H1 (cell line): ENCODE measurements around the gene ZNF490. TPM values are rescaled to one million over a fixed set of nuclear protein-coding genes. Genes with fewer than 3 reads are reported as not detected.

Experiments
- CTCF ChIA-PET: fragments of 300-600 bp; sonication (Branson Sonifier 250); formaldehyde crosslinking; loops from one replicate; lab custom pipeline; 2021; ENCODE audit not compliant: partially characterized antibody; lab: Charles Lee
- POLR2A ChIA-PET: fragments of 300-600 bp; sonication (Branson Sonifier 250); formaldehyde crosslinking; loops from one replicate; lab custom pipeline; 2021; ENCODE audit warnings: inconsistent platforms; ENCODE audit not compliant: partially characterized antibody; lab: Charles Lee
- DNase-seq, 2 experiments: peaks; one replicate each; pipeline versions ENCODE4 v3.0.0 to v3.0.0-alpha.2; 2010 to 2022; ENCODE audit warnings: low spot score in 2 of 2, low read depth in 1 of 2, mixed read lengths in 1 of 2
- FAIRE-seq: peaks from 2 replicates; lab custom pipeline; 2011; peaks lifted over from hg19 to GRCh38; lab: Jason Lieb, UNC
- H2AFZ ChIP-seq: 2 replicates; pipeline ENCODE4 v1.8.1; 2012; ENCODE audit warnings: low read length, inconsistent platforms
- H2AK5ac ChIP-seq: 2 replicates; pipeline ENCODE4 v1.6.1; 2013; ENCODE audit warnings: low read depth, low read length
- H2BK120ac ChIP-seq: replicated peaks from 2 replicates; pipeline ENCODE3; 2013; ENCODE audit warnings: low read depth, low read length, inconsistent platforms
- H2BK12ac ChIP-seq: 2 replicates; pipeline ENCODE4 v1.6.1; 2013; ENCODE audit warnings: low read depth, low read length
- H2BK15ac ChIP-seq: 2 replicates; pipeline ENCODE4 v1.6.1; 2013; ENCODE audit warnings: low read length
- H2BK20ac ChIP-seq: 2 replicates; pipeline ENCODE4 v1.6.1; 2013; ENCODE audit warnings: low read length
- H2BK5ac ChIP-seq: 2 replicates; pipeline ENCODE4 v1.6.1; 2013; ENCODE audit warnings: low read depth, low read length
- H3K14ac ChIP-seq: 2 replicates; pipeline ENCODE4 v1.6.1; 2013; ENCODE audit warnings: inconsistent platforms; ENCODE audit not compliant: insufficient read length
- H3K18ac ChIP-seq: 2 replicates; pipeline ENCODE4 v1.6.1; 2013; ENCODE audit warnings: low read length; ENCODE audit errors: extremely low read depth
- H3K23ac ChIP-seq: 2 replicates; pipeline ENCODE4 v1.6.1; 2013; ENCODE audit warnings: inconsistent platforms; ENCODE audit not compliant: insufficient read length
- H3K23me2 ChIP-seq: 2 replicates; pipeline ENCODE4 v1.6.1; 2013; ENCODE audit warnings: low read depth, low read length
- H3K27ac ChIP-seq: 2 replicates; pipeline ENCODE4 v1.6.1; 2011; ENCODE audit warnings: low read depth, low read length, inconsistent platforms
- H3K27me3 ChIP-seq, 4 experiments: replicated peaks in 1 of 4; 1 replicate in 1 of 4; 2 replicates in 3 of 4; pipeline versions ENCODE4 v1.6.1 to v1.8.1; 2011 to 2013; ENCODE audit warnings: low read length in 3 of 4, mild to moderate bottlenecking in 3 of 4, inconsistent platforms in 2 of 4, mixed read lengths in 2 of 4, moderate library complexity in 1 of 4; ENCODE audit not compliant: control insufficient read depth in 3 of 4, insufficient read depth in 3 of 4; ENCODE audit errors: extremely low read depth in 1 of 4
- H3K36me3 ChIP-seq, 4 experiments: 2 replicates each; pipeline versions ENCODE4 v1.6.1 to v1.8.1; 2011 to 2013; ENCODE audit warnings: mild to moderate bottlenecking in 4 of 4, low read length in 3 of 4, moderate library complexity in 2 of 4, control low read depth in 1 of 4, inconsistent platforms in 1 of 4; ENCODE audit not compliant: insufficient read depth in 4 of 4, control insufficient read depth in 2 of 4
- H3K4ac ChIP-seq: replicated peaks from 2 replicates; pipeline ENCODE3; 2013; ENCODE audit warnings: low read length, low read depth, mixed read lengths, inconsistent platforms; ENCODE audit not compliant: insufficient read length
- H3K4me1 ChIP-seq, 4 experiments: replicated peaks in 1 of 4; 1 replicate in 1 of 4; 2 replicates in 3 of 4; pipeline versions ENCODE4 v1.6.1 to v1.8.1; 2011 to 2013; ENCODE audit warnings: low read length in 3 of 4, inconsistent platforms in 2 of 4, mixed read lengths in 1 of 4; ENCODE audit not compliant: insufficient read depth in 4 of 4, control insufficient read depth in 3 of 4
- H3K4me2 ChIP-seq, 2 experiments: 2 replicates each; pipeline versions ENCODE4 v1.6.1 to v1.8.1; 2011 to 2013; ENCODE audit warnings: low read depth in 2 of 2, low read length in 2 of 2, control low read depth in 1 of 2, inconsistent platforms in 1 of 2, mild to moderate bottlenecking in 1 of 2; ENCODE audit not compliant: insufficient read depth in 1 of 2
- H3K4me3 ChIP-seq, 4 experiments: fragments of 200-600, 300-600 bp in 1 of 4; sonication (generic), shearing (Covaris generic), sonication (Bioruptor Twin) in 1 of 4; 2 replicates each; pipeline versions ENCODE4 v1.5.1 to v1.8.1; 2011 to 2016; ENCODE audit warnings: low read length in 4 of 4, low read depth in 3 of 4, control low read depth in 2 of 4, inconsistent platforms in 2 of 4, mild to moderate bottlenecking in 2 of 4, mixed read lengths in 1 of 4, moderate library complexity in 1 of 4; ENCODE audit not compliant: insufficient read depth in 2 of 4; ENCODE audit errors: extremely low read depth in 1 of 4
- H3K56ac ChIP-seq: replicated peaks from 2 replicates; pipeline ENCODE3; 2013; ENCODE audit warnings: low read depth, mild to moderate bottlenecking, mixed read lengths, low read length, inconsistent platforms; ENCODE audit not compliant: insufficient read length
- H3K79me1 ChIP-seq: 2 replicates; pipeline ENCODE4 v1.6.1; 2013; ENCODE audit warnings: low read depth, low read length, control low read depth
- H3K79me2 ChIP-seq, 2 experiments: 2 replicates each; pipeline versions ENCODE4 v1.6.1 to v1.8.1; 2012 to 2013; ENCODE audit warnings: low read length in 2 of 2, mild to moderate bottlenecking in 2 of 2, inconsistent platforms in 1 of 2; ENCODE audit not compliant: insufficient read depth in 2 of 2, control insufficient read depth in 1 of 2
- H3K9ac ChIP-seq, 4 experiments: replicated peaks in 1 of 4; 1 replicate in 1 of 4; 2 replicates in 3 of 4; pipeline versions ENCODE4 v1.6.1 to v1.8.1; 2011 to 2013; ENCODE audit warnings: low read depth in 3 of 4, low read length in 3 of 4, control low read depth in 2 of 4, mild to moderate bottlenecking in 2 of 4, moderate library complexity in 2 of 4, inconsistent platforms in 1 of 4; ENCODE audit errors: extremely low read depth in 1 of 4
- H3K9me3 ChIP-seq, 2 experiments: 2 replicates each; pipeline versions ENCODE4 v1.6.1 to v1.8.1; 2012 to 2013; ENCODE audit warnings: mild to moderate bottlenecking in 2 of 2, moderate library complexity in 2 of 2, control low read depth in 1 of 2, inconsistent platforms in 1 of 2, low read depth in 1 of 2, low read length in 1 of 2, mixed read lengths in 1 of 2; ENCODE audit not compliant: insufficient read depth in 2 of 2
- H4K20me1 ChIP-seq, 2 experiments: replicated peaks in 1 of 2; 2 replicates each; pipeline versions ENCODE3 to v1.8.1; 2011 to 2013; ENCODE audit warnings: inconsistent platforms in 2 of 2, low read length in 2 of 2, mild to moderate bottlenecking in 1 of 2; ENCODE audit not compliant: insufficient read depth in 2 of 2, control insufficient read depth in 1 of 2
- H4K5ac ChIP-seq: 2 replicates; pipeline ENCODE4 v1.6.1; 2013; ENCODE audit warnings: low read length, low read depth, mixed read lengths, inconsistent platforms; ENCODE audit not compliant: insufficient read length
- H4K8ac ChIP-seq: 2 replicates; pipeline ENCODE4 v1.8.0; 2013; ENCODE audit warnings: mild to moderate bottlenecking, moderate library complexity, low read length, inconsistent platforms; ENCODE audit not compliant: insufficient read depth; ENCODE audit errors: extremely low read depth
- H4K91ac ChIP-seq: replicated peaks from 2 replicates; pipeline ENCODE3; 2013; ENCODE audit warnings: low read length, mixed read lengths, inconsistent platforms; ENCODE audit not compliant: insufficient read length
- CBX5 ChIP-seq: fragments of 300-800, 300-1000 bp; sonication (generic); IDR thresholded peaks from 2 replicates; pipeline ENCODE4 v1.7.1; 2016; ENCODE audit warnings: antibody characterized with exemption, low read length, low read depth
- CHD1 ChIP-seq: IDR thresholded peaks from 2 replicates; pipeline ENCODE4 v1.6.1; 2012; ENCODE audit warnings: low read depth, low read length, improper control_type of control experiment
- FOSL1 ChIP-seq: IDR thresholded peaks from 2 replicates; pipeline ENCODE4 v1.6.1; 2011; ENCODE audit warnings: mild to moderate bottlenecking, low read depth, low read length, moderate library complexity; ENCODE audit not compliant: insufficient read depth
- HDAC6 ChIP-seq: IDR thresholded peaks from one replicate; pipeline ENCODE4 v1.7.1; 2012; ENCODE audit warnings: low read depth, mild to moderate bottlenecking, inconsistent platforms, low read length, moderate library complexity
- KDM5A ChIP-seq: fragments of 200-600 bp; IDR thresholded peaks from 2 replicates; pipeline ENCODE4 v1.7.1; 2012; ENCODE audit warnings: mild to moderate bottlenecking, low read length, inconsistent platforms, mixed read lengths
- RAD21 ChIP-seq, 2 experiments: IDR thresholded peaks in 1 of 2; conservative IDR thresholded peaks in 1 of 2; 2 replicates each; pipeline ENCODE4 v1.6.1; 2011; ENCODE audit warnings: low read depth in 2 of 2, low read length in 2 of 2, improper control_type of control experiment in 1 of 2, inconsistent platforms in 1 of 2, mild to moderate bottlenecking in 1 of 2, moderate library complexity in 1 of 2
- RBBP5 ChIP-seq: IDR thresholded peaks from 2 replicates; pipeline ENCODE4 v1.7.1; 2012; ENCODE audit warnings: low read depth, mild to moderate bottlenecking, inconsistent platforms, low read length, moderate library complexity, borderline replicate concordance
- TAF1 ChIP-seq: IDR thresholded peaks from 2 replicates; pipeline ENCODE4 v1.6.1; 2011; ENCODE audit warnings: mild to moderate bottlenecking, low read depth, low read length
- TAF7 ChIP-seq: optimal IDR thresholded peaks from 2 replicates; pipeline ENCODE3; 2011; ENCODE audit warnings: low read depth, mild to moderate bottlenecking, inconsistent platforms, low read length, moderate library complexity, borderline replicate concordance
- TBP ChIP-seq: IDR thresholded peaks from 2 replicates; pipeline ENCODE4 v1.6.1; 2011; ENCODE audit warnings: low read depth, low read length, improper control_type of control experiment
- TEAD4 ChIP-seq: IDR thresholded peaks from 2 replicates; pipeline ENCODE4 v1.6.1; 2012; ENCODE audit warnings: low read depth, low read length, inconsistent platforms, mixed read lengths
- WGBS, 2 experiments: shearing (Covaris generic) in 1 of 2; methylation state at CpG; one replicate each; pipeline versions ENCODE4 v1.1.6 to v1.1.7; 2013 to 2015; ENCODE audit warnings: low lambda C conversion rate in 2 of 2, mixed read lengths in 2 of 2, inconsistent platforms in 1 of 2, low coverage in 1 of 2, missing lambda C conversion rate in 1 of 2; ENCODE audit not compliant: insufficient replicate concordance in 2 of 2, insufficient coverage in 1 of 2, insufficient read length in 1 of 2; ENCODE audit errors: extremely low coverage in 1 of 2, missing lambda C conversion rate in 1 of 2; 5-methylcytosine and 5-hydroxymethylcytosine counted together
- polyA plus RNA-seq, 7 experiments: library from polyadenylated mRNA; depleted of rRNA in 3 of 7; stranded (reverse) in 5 of 7; unstranded in 2 of 7; fragments of >200 nt in 5 of 7; fragments of 200-250 nt in 2 of 7; gene quantifications; 1 replicate in 5 of 7; 2 replicates in 1 of 7; 4 replicates in 1 of 7; pipeline versions ENCODE4 v1.2.1 to v1.2.3, GENCODE V29; 2011 to 2013; ENCODE audit warnings: missing spikeins in 2 of 7, mixed read lengths in 2 of 7
- total RNA-seq: library from RNA; stranded (reverse); fragmentation: NEBNext Ultra II Directional; extraction: Animal tissue kit (Norgen Biotek cat#: 25700); gene quantifications from 2 replicates; pipeline ENCODE4 v1.2.1, GENCODE V29; 2021

Gene ZNF490
- total and polyA plus RNA-seq, 2 of the 8 experiments (the other 6 are each of a cell fraction or from before 2014, with no cell fraction given) = 1.7 to 9.0 TPM

DNA sequence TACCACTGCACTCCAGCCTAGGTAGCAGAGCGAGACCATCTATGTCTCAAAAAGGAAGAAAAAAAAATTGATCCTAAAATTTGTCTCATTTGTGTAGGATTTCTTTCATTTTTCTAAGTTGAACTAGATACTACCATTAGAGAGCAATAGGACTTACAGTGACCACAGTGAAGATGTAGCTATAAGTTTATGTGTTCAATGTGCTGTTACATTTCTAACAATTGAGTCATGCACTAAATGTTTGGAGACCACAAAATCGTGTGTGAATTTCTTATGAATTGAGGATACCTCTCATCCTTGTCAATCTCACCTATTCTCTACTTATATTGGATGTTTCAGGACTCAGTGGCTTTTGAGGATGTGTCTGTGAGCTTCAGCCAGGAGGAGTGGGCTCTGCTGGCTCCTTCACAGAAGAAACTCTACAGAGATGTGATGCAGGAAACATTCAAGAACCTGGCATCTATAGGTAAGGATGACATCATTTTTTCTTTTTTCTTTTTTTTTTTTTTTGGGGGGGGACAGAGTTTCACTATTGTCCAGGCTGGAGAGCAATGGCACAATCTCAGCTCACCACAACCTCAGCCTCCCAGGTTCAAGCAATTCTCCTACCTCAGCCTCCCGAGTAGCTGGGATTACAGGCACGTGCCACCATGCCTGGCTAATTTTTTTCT is 12.9 kb upstream of the ZNF490 start:
- WGBS, 2 experiments = 97% methylated on average over 4 of the region's 4 CpGs; no CpG with 5 or more reads in 1 of the 2 experiments
- H3K56ac ChIP-seq = no peak overlapping the region
- POLR2A ChIA-PET = interaction anchor here (0.8 to 0.9 kb wide), 3 partner anchors 10 to 53 kb away, joined by 3 read pairs; no protein-coding TSS in a partner anchor

More for the DNA sequence above, 12.9 kb upstream of the ZNF490 start:
- Histone ChIP-seq H3K79me1 (no peaks in the 10 kb centered on the region), H4K20me1 (no peaks in the 10 kb centered on the region), H3K27me3 (no peaks in the 10 kb centered on the region), H2BK120ac (no peak overlapping the region), H3K4me3 (no peak overlapping the region), H2AFZ (no peak overlapping the region), H3K9ac (no peak overlapping the region), H2BK20ac (no peak overlapping the region), H3K4ac (no peak overlapping the region), H3K23ac (no peak overlapping the region), H3K18ac (no peak overlapping the region), H2AK5ac (no peak overlapping the region), H4K5ac (no peak overlapping the region), H3K4me1 (no peaks in the 10 kb centered on the region), H2BK5ac (no peak overlapping the region), H3K79me2 (peaks cover 3 to 25% of the 10 kb centered on the region in 2 experiments; a peak in 2 of 4 replicates), H3K9me3 (peaks cover 17 to 28% of the 10 kb centered on the region in 2 experiments), H3K4me2 (no peak overlapping the region), H3K36me3 (peaks cover 7 to 51% (median 36%) of the 10 kb centered on the region in 4 experiments; a peak in 7 of 8 replicates), H2BK15ac (no peak overlapping the region), H4K91ac (no peak overlapping the region), H3K27ac (no peak overlapping the region), H4K8ac (no peak overlapping the region), H2BK12ac (no peak overlapping the region), H3K23me2 (no peaks in the 10 kb centered on the region), H3K14ac (no peak overlapping the region)
- CTCF ChIA-PET = interaction anchor here (0.7 to 1.3 kb wide), 4 partner anchors 10 to 198 kb away, joined by 3 to 5 read pairs (median 4); no protein-coding TSS in a partner anchor
- FAIRE-seq = no peak
- TF ChIP-seq KDM5A (no peak), HDAC6 (no peak), TAF1 (no peak), FOSL1 (no peak), TBP (no peak), CBX5 (no peak), RAD21 (IDR thresholded peaks at IDR 0.05 in 1 of 2, conservative IDR thresholded peaks at IDR 0.05 in 1 of 2; ENCODE audit: low read depth in 2 of 2, low read length in 2 of 2) (no peak), CHD1 (no peak), RBBP5 (no peak), TAF7 (no peak), TEAD4 (no peak)
- no peak for DNase-seq
